BJ (cell line): ENCODE measurements around the gene ERG. TPM values are rescaled to one million over a fixed set of nuclear protein-coding genes. Genes with fewer than 3 reads are reported as not detected.

Experiments
- CTCF ChIA-PET: fragments of 350-600 bp; formaldehyde crosslinking; extraction: SDS; loops from one replicate; lab custom pipeline; 2021; ENCODE audit warnings: antibody characterized with exemption, inconsistent platforms; lab: Yijun Ruan, JAX
- POLR2A ChIA-PET: fragments of 300-600 bp; sonication (Branson Sonifier 250); formaldehyde crosslinking; extraction: SDS; loops from one replicate; lab custom pipeline; 2021; ENCODE audit warnings: antibody characterized with exemption; lab: Charles Lee
- DNase-seq: peaks from one replicate; pipeline ENCODE4 v3.0.0-alpha.2; 2011; ENCODE audit warnings: low read depth
- H3K27me3 ChIP-seq: 2 replicates; pipeline ENCODE4 v1.6.0; 2011; ENCODE audit warnings: low read length; ENCODE audit not compliant: control insufficient read depth, insufficient read depth
- H3K36me3 ChIP-seq: 2 replicates; pipeline ENCODE4 v1.5.1; 2011; ENCODE audit warnings: low read length; ENCODE audit not compliant: control insufficient read depth, insufficient read depth
- H3K4me3 ChIP-seq: 2 replicates; pipeline ENCODE4 v1.5.1; 2011; ENCODE audit warnings: low read depth, mild to moderate bottlenecking, control low read depth, low read length
- polyA plus RNA-seq: library from polyadenylated mRNA; depleted of rRNA; stranded (reverse); fragments of >200 nt; gene quantifications from 2 replicates; pipeline ENCODE4 v1.2.3, GENCODE V29; 2011
- TF ChIP-seq, protein P1 (sequence below): IDR thresholded peaks from 2 replicates; pipeline ENCODE4 v1.5.1; 2011; ENCODE audit warnings: low read depth, mild to moderate bottlenecking, control low read depth, inconsistent platforms, low read length, moderate library complexity; ENCODE audit not compliant: insufficient read depth

Gene ERG
- polyA plus RNA-seq, 1 experiment = not detected

DNA sequence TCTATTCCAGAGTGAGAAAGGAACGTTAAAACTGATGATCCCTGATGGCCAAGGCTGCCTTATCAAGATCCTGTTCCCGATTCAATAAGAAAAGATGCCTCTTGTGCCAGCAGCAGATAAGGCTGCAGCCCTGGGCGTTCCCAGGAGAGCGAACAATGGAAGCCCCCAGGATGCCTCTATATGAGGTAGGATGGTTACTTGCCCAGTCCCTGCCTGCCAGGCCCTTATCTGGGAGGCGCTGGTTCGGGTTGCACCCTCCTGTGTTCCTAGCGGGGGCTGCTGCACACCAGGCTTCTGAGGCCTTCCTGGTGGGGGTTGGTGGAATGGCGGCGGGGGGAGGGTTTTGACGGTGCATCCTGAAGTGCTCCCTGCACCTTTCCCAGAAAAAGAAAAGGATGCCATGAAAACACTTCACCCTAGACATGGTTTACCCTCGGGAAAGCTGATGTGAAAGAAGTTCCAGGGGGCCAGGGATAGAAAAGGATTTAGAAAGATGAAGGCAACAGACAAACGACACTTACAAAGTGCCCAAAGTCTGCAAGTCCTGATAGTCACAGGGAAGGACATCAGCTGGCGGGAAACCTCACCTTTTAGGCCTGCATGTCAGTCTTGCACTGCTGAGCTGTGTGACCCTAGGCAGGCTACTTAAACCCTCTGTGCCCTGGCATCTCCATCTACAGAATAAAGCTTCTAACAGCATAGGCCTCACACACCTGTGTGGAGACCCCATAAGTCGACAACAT is 141.2 kb downstream of the ERG start:
- TF ChIP-seq, protein P1, sequence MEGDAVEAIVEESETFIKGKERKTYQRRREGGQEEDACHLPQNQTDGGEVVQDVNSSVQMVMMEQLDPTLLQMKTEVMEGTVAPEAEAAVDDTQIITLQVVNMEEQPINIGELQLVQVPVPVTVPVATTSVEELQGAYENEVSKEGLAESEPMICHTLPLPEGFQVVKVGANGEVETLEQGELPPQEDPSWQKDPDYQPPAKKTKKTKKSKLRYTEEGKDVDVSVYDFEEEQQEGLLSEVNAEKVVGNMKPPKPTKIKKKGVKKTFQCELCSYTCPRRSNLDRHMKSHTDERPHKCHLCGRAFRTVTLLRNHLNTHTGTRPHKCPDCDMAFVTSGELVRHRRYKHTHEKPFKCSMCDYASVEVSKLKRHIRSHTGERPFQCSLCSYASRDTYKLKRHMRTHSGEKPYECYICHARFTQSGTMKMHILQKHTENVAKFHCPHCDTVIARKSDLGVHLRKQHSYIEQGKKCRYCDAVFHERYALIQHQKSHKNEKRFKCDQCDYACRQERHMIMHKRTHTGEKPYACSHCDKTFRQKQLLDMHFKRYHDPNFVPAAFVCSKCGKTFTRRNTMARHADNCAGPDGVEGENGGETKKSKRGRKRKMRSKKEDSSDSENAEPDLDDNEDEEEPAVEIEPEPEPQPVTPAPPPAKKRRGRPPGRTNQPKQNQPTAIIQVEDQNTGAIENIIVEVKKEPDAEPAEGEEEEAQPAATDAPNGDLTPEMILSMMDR = no peak
- POLR2A ChIA-PET = no interaction called here
- no peaks in the 10 kb centered on the region for H3K27me3 ChIP-seq
- DNase-seq = no peak
- no peak overlapping the region for H3K4me3 ChIP-seq
- CTCF ChIA-PET = interaction anchor here (0.7 to 9.2 kb wide), 28 partner anchors 8 to 686 kb away, joined by 3 to 263 read pairs (median 4); no protein-coding TSS in a partner anchor
- no peaks in the 10 kb centered on the region for H3K36me3 ChIP-seq

DNA sequence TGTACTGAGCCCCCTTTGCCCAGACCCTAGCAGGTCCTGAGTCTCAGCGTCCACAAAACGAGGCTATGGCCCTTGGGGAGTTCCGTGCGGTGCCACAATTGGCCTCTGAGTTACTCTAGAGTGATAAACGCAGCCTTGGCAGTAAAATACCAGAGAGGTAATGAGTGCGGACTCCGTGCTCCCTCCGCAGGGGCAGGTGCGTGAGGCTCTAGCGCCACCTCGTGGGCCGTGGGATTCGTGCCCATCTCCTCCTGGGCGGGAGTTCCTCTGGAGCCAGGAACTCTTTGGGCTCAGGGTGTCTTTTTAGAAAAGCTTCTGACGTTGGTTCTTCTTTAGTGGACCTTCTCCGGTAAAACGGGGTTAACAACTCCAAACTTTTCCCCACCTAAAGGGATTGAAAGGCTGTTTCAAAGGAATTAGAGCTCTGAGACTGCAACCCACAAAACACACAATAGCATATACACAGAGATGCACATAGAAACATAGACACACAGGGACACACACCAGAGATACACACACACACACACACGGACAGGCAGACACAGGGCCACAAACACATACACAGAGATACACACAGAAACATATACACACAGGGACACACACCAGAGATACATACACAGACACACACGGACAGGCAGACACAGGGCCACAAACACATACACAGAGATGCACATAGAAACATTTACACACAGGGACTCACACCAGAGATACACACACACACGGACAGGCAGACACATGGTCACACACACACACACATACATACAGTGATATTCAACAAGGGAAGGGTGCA is 142.1 kb downstream of the ERG start:
- no peaks in the 10 kb centered on the region for H3K36me3 ChIP-seq
- no peak for DNase-seq
- no peak overlapping the region for H3K4me3 ChIP-seq
- TF ChIP-seq, protein P1 = peak; percentile 99
- CTCF ChIA-PET = interaction anchor here (0.7 to 9.2 kb wide), 47 partner anchors 9 to 1418 kb away, joined by 3 to 263 read pairs (median 4); partner anchors contain the start of gene KCNJ6
- no peaks in the 10 kb centered on the region for H3K27me3 ChIP-seq
- POLR2A ChIA-PET = no interaction called here

DNA sequence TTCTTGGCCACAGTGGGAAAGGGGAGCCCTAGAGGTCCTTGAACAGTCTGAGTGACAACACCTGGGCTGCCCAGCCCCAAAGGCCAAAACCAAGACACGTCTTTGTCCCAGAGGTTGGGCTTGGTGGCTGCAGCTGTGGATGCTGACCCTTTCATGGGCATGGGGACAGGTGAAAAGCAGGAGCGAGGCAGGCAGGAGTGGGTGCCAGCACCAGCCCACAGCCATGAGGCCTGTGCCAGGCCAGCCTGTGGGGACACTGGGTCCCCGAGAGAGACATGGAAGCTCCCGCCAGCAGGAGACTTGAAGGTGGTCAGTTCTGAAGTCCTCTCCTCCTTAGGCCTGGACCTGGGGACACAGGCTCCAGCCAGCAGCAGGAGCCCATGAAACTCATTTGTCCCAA is 142.9 kb downstream of the ERG start:
- POLR2A ChIA-PET = no interaction called here
- CTCF ChIA-PET = interaction anchor here (0.5 to 9.2 kb wide), 33 partner anchors 10 to 826 kb away, joined by 3 to 263 read pairs (median 5); no protein-coding TSS in a partner anchor
- TF ChIP-seq, protein P1 = no peak
- Histone ChIP-seq H3K27me3 (no peaks in the 10 kb centered on the region), H3K4me3 (no peak overlapping the region), H3K36me3 (no peaks in the 10 kb centered on the region)
- no peak for DNase-seq

DNA sequence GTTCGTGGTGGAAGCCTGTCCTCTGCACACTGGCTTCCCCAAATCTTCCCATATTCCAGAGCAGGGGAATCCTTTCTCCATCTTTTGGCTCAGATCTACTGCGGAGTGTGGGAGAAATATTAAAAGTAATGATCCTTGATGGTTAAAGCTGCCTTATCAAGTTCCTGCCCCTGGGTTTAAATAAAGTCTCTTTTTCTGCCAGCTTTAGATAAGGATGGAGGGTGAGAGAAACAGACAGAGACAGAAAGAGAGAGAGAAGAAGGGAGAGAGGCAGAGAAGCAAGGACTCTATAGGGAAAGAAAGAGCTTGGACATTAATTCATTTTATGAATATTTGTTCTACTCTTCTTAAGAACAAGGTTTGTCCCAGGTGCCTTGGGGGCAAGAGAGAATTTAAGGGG is 143.5 kb downstream of the ERG start:
- Histone ChIP-seq H3K4me3 (no peak overlapping the region), H3K27me3 (no peaks in the 10 kb centered on the region), H3K36me3 (no peaks in the 10 kb centered on the region)
- TF ChIP-seq, protein P1 = no peak
- DNase-seq = no peak
- CTCF ChIA-PET = interaction anchor here (0.5 to 9.2 kb wide), 23 partner anchors 11 to 827 kb away, joined by 3 to 263 read pairs (median 5); no protein-coding TSS in a partner anchor
- POLR2A ChIA-PET = no interaction called here

DNA sequence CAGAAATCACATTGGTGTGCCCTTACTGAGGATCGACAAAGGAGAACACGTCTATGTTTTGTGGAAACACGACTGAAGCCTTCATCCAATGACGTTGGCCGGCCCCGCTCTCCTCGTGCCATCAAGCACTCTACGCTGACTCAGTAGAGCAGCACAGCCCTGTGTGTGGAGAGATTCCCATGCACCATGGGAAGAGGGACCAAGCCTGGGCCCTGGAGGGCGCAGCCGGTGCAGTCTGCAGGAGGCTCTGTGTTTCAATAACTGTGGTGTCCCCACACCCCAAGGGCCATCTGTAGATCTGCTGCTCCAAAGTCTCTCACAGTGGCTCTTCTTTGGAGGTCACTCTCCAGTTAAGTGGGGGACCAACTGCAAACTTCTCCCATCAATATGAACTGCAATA is 144.0 kb downstream of the ERG start:
- Histone ChIP-seq H3K36me3 (no peaks in the 10 kb centered on the region), H3K4me3 (no peak overlapping the region), H3K27me3 (no peaks in the 10 kb centered on the region)
- TF ChIP-seq, protein P1 = no peak
- ChIA-PET CTCF (interaction anchor here (0.8 to 9.2 kb wide), 10 partner anchors 11 to 653 kb away, joined by 3 to 263 read pairs (median 17); no protein-coding TSS in a partner anchor), POLR2A (no interaction called here)
- no peak for DNase-seq
